ENCODE measurements around the gene NAA16.

NAA16 gene

DNA sequence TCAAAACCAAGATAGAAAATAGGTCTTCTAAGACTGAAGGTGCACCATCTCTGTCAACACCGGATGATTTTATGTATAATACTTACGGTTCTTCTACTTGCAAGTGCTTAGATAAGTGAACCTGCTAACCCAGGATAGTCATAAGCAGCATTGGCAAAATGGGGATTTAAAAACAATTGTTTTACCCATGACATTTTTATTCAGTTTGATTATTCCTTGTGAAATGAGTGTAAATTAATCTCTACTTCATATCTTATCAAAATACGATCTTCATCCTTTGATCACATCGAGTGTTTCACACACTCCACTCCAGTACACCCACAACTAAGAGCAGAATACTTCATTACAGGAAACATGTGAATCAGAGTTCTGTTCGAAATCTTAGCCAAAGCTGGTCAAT lies 24.7 kb upstream of the NAA16 start:
- Histone ChIP-seq H3K9me3 (no peaks in the 10 kb centered on the region), H3K4me1 (no peaks in the 10 kb centered on the region), H3K36me3 (no peaks in the 10 kb centered on the region), H3K27me3 (no peaks in the 10 kb centered on the region), H3K4me3 (ENCODE audit: low read depth, low read length) (no peak overlapping the region)
- TF ChIP-seq, protein P1, sequence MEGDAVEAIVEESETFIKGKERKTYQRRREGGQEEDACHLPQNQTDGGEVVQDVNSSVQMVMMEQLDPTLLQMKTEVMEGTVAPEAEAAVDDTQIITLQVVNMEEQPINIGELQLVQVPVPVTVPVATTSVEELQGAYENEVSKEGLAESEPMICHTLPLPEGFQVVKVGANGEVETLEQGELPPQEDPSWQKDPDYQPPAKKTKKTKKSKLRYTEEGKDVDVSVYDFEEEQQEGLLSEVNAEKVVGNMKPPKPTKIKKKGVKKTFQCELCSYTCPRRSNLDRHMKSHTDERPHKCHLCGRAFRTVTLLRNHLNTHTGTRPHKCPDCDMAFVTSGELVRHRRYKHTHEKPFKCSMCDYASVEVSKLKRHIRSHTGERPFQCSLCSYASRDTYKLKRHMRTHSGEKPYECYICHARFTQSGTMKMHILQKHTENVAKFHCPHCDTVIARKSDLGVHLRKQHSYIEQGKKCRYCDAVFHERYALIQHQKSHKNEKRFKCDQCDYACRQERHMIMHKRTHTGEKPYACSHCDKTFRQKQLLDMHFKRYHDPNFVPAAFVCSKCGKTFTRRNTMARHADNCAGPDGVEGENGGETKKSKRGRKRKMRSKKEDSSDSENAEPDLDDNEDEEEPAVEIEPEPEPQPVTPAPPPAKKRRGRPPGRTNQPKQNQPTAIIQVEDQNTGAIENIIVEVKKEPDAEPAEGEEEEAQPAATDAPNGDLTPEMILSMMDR (IDR thresholded peaks at IDR 0.05; ENCODE audit: low read depth, low read length): no peak
- DNase-seq: no peak

- no peak overlapping the region for H3K4me3 ChIP-seq (ENCODE audit: low read depth, low read length)
- TF ChIP-seq, protein P1 (IDR thresholded peaks at IDR 0.05; ENCODE audit: low read depth, low read length): no peak
- H3K4me1 ChIP-seq: no peaks in the 10 kb centered on the region
- no peaks in the 10 kb centered on the region for H3K36me3 ChIP-seq
- H3K9me3 ChIP-seq: no peaks in the 10 kb centered on the region
- DNase-seq: no peak
- no peaks in the 10 kb centered on the region for H3K27me3 ChIP-seq
Measured at GRCh38 chr13:41289463-41289881, 21.6 kb upstream of the NAA16 start.

GRCh38 chr13:41291246-41291645 lies 19.8 kb upstream of the NAA16 start:
- H3K27me3 ChIP-seq: 0 out of 2 replicates have a peak, but pooled peaks cover 4% of the 10 kb centered on the region
- TF ChIP-seq, protein P1 (IDR thresholded peaks at IDR 0.05; ENCODE audit: low read depth, low read length): no peak
- H3K9me3 ChIP-seq: no peaks in the 10 kb centered on the region
- H3K4me1 ChIP-seq: no peaks in the 10 kb centered on the region
- no peak for DNase-seq
- H3K4me3 ChIP-seq (ENCODE audit: low read depth, low read length): no peak overlapping the region
- no peaks in the 10 kb centered on the region for H3K36me3 ChIP-seq

- Histone ChIP-seq H3K27me3 (peaks cover 4% of the 10 kb centered on the region; the same call in 1 of the 2 replicates), H3K4me1 (no peaks in the 10 kb centered on the region), H3K9me3 (no peaks in the 10 kb centered on the region), H3K4me3 (ENCODE audit: low read depth, low read length) (no peak overlapping the region), H3K36me3 (no peaks in the 10 kb centered on the region)
- no peak for DNase-seq
- TF ChIP-seq, protein P1 (IDR thresholded peaks at IDR 0.05; ENCODE audit: low read depth, low read length): no peak
Measured at GRCh38 chr13:41293272-41293671, 17.8 kb upstream of the NAA16 start.

GRCh38 chr13:41294914-41295313 lies 16.2 kb upstream of the NAA16 start:
- Histone ChIP-seq H3K4me3 (ENCODE audit: low read depth, low read length) (no peak overlapping the region), H3K27me3 (peaks cover 10% of the 10 kb centered on the region), H3K4me1 (no peaks in the 10 kb centered on the region), H3K9me3 (no peaks in the 10 kb centered on the region), H3K36me3 (no peaks in the 10 kb centered on the region)
- TF ChIP-seq, protein P1 (IDR thresholded peaks at IDR 0.05; ENCODE audit: low read depth, low read length): no peak
- DNase-seq: no peak

DNA sequence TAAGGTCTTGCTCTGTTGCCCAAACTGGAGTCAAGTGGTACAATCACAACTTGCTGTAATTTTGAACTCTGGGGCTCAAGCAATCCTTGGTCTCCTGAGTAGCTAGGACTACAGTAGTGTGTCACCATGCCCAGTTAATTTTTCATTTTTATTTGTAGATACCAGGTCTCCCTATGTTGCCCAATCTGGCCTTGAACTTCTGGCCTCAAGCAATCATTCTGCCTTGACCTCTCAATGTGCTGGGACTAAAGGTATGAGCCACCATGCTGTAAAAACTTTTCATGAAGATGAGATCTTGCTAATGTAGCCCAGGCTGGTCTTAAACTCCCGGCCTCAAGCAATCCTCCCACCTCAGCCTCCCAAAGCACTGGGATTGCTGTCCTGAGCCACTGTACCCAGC lies 15.1 kb upstream of the NAA16 start:
- Histone ChIP-seq H3K4me1 (no peaks in the 10 kb centered on the region), H3K27me3 (peaks cover 10% of the 10 kb centered on the region), H3K4me3 (ENCODE audit: low read depth, low read length) (no peak overlapping the region), H3K9me3 (no peaks in the 10 kb centered on the region), H3K36me3 (no peaks in the 10 kb centered on the region)
- no peak for DNase-seq
- TF ChIP-seq, protein P1 (IDR thresholded peaks at IDR 0.05; ENCODE audit: low read depth, low read length): no peak
